ENCODE results near the gene HARBI1. TPM values are rescaled to one million over a fixed set of nuclear protein-coding genes. Genes with fewer than 3 reads are reported as not detected.

The HARBI1 gene
- total and polyA plus RNA-seq, 9 of the 15 experiments (the other 6 are each of a cell fraction or from before 2014, with no cell fraction given), result 3.5 to 8.4 (median 5.5) TPM

DNA sequence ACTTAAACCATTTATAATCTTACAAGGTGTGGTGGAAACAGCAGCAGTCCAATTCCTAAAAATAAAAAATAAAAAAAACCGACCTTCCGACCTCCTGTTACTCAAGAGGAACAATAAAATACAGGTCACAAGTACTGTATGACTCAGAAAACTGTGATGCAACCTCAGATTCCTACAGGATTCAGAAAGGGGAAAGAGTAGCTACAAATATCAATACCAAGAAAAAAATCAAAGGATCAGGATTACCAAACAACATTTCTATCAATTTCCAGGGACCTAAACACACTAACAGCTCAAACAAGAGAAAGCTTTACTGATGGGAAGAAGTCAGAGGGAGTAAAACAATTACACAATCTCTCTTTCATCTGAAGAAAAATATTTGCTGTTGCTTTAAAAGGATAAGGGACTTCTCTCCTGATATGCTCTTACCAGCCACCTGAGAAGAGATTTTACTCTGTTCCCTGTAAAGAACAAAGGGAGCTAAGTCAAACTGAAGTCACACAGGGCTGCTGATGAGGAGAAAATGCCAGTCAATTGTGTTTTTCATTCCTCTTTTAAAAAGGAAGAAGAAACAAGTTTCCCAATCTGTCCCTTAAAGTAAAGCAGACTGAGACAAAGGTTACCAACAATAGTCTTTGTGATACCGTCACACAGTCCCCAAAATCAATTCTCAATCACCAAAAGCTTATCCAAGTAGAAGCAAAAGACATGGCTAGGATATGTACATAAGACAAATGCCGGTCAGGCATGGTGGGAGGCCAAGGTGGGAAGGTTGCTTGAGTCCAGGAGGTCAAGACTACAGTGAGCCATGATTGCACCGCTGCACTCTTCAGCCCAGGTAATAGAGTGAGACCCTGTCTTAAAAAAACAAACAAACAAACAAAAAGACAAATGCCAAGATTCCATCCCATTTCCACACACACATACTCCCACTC is 62.5 kb downstream of the HARBI1 start (continued):
- TF ChIP-seq, protein P1, sequence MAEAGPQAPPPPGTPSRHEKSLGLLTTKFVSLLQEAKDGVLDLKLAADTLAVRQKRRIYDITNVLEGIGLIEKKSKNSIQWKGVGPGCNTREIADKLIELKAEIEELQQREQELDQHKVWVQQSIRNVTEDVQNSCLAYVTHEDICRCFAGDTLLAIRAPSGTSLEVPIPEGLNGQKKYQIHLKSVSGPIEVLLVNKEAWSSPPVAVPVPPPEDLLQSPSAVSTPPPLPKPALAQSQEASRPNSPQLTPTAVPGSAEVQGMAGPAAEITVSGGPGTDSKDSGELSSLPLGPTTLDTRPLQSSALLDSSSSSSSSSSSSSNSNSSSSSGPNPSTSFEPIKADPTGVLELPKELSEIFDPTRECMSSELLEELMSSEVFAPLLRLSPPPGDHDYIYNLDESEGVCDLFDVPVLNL (CRISPR knock-in tag; IDR thresholded peaks at IDR 0.05; ENCODE audit: low read depth), result no peak
- TF ChIP-seq EGR1 (conservative IDR thresholded peaks at IDR 0.05) (no peak), ZNF3 (CRISPR knock-in tag; IDR thresholded peaks at IDR 0.05) (no peak), NR1H2 (CRISPR knock-in tag; IDR thresholded peaks at IDR 0.05) (no peak), TEAD2 (tag; IDR thresholded peaks at IDR 0.05) (no peak), BRD9 (IDR thresholded peaks at IDR 0.05; ENCODE audit: low read depth, partially characterized antibody) (no peak), HLTF (IDR thresholded peaks at IDR 0.05) (no peak), ZFP36 (IDR thresholded peaks at IDR 0.05; ENCODE audit: low read depth, low read length, partially characterized antibody) (no peak), U2AF2 (optimal IDR thresholded peaks at IDR 0.05; ENCODE audit: low read depth, low read length) (no peak), ARID1B (IDR thresholded peaks at IDR 0.05) (peak; percentile 84), TEAD4 (IDR thresholded peaks at IDR 0.05; ENCODE audit: low read length) (peak; percentile 46; the same call in 1 of the 2 replicates), TEAD4 (CRISPR knock-in tag; IDR thresholded peaks at IDR 0.05; ENCODE audit: borderline replicate concordance) (no peak), POLR2AphosphoS5 (IDR thresholded peaks at IDR 0.05; ENCODE audit: control insufficient read depth, insufficient read depth, low read depth, low read length) (no peak), POLR3A (IDR thresholded peaks at IDR 0.05; ENCODE audit: borderline replicate concordance, extremely low read depth, insufficient read depth, insufficient read length) (no peak), ZNF583 (CRISPR knock-in tag; IDR thresholded peaks at IDR 0.05) (no peak), SOX6 (IDR thresholded peaks at IDR 0.05) (peak; percentile 76), FOSL1 (tag; conservative IDR thresholded peaks at IDR 0.05) (peak; percentile 98), ZC3H4 (CRISPR knock-in tag; IDR thresholded peaks at IDR 0.05; ENCODE audit: borderline replicate concordance) (no peak), TBP (optimal IDR thresholded peaks at IDR 0.05; ENCODE audit: low read depth, low read length) (no peak), ZNF184 (CRISPR knock-in tag; IDR thresholded peaks at IDR 0.05) (no peak)
- TF ChIP-seq, protein P2, sequence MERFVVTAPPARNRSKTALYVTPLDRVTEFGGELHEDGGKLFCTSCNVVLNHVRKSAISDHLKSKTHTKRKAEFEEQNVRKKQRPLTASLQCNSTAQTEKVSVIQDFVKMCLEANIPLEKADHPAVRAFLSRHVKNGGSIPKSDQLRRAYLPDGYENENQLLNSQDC (CRISPR knock-in tag; IDR thresholded peaks at IDR 0.05), result no peak
- TF ChIP-seq, protein P3, sequence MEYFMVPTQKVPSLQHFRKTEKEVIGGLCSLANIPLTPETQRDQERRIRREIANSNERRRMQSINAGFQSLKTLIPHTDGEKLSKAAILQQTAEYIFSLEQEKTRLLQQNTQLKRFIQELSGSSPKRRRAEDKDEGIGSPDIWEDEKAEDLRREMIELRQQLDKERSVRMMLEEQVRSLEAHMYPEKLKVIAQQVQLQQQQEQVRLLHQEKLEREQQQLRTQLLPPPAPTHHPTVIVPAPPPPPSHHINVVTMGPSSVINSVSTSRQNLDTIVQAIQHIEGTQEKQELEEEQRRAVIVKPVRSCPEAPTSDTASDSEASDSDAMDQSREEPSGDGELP (CRISPR knock-in tag; IDR thresholded peaks at IDR 0.05; ENCODE audit: borderline replicate concordance), result no peak
- TF ChIP-seq, protein P4, sequence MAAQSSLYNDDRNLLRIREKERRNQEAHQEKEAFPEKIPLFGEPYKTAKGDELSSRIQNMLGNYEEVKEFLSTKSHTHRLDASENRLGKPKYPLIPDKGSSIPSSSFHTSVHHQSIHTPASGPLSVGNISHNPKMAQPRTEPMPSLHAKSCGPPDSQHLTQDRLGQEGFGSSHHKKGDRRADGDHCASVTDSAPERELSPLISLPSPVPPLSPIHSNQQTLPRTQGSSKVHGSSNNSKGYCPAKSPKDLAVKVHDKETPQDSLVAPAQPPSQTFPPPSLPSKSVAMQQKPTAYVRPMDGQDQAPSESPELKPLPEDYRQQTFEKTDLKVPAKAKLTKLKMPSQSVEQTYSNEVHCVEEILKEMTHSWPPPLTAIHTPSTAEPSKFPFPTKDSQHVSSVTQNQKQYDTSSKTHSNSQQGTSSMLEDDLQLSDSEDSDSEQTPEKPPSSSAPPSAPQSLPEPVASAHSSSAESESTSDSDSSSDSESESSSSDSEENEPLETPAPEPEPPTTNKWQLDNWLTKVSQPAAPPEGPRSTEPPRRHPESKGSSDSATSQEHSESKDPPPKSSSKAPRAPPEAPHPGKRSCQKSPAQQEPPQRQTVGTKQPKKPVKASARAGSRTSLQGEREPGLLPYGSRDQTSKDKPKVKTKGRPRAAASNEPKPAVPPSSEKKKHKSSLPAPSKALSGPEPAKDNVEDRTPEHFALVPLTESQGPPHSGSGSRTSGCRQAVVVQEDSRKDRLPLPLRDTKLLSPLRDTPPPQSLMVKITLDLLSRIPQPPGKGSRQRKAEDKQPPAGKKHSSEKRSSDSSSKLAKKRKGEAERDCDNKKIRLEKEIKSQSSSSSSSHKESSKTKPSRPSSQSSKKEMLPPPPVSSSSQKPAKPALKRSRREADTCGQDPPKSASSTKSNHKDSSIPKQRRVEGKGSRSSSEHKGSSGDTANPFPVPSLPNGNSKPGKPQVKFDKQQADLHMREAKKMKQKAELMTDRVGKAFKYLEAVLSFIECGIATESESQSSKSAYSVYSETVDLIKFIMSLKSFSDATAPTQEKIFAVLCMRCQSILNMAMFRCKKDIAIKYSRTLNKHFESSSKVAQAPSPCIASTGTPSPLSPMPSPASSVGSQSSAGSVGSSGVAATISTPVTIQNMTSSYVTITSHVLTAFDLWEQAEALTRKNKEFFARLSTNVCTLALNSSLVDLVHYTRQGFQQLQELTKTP (IDR thresholded peaks at IDR 0.05; ENCODE audit: low read depth in 1 of 2, partially characterized antibody in 2 of 2), result peak; percentile 43 to 63

Data from K562 (cell line).